ENCODE data around the gene CLMN. TPM values are rescaled to one million over a fixed set of nuclear protein-coding genes. Genes with fewer than 3 reads are reported as not detected.

Gene CLMN
- polyA plus RNA-seq, 2 donors, result 1.6 to 2.3 TPM

DNA sequence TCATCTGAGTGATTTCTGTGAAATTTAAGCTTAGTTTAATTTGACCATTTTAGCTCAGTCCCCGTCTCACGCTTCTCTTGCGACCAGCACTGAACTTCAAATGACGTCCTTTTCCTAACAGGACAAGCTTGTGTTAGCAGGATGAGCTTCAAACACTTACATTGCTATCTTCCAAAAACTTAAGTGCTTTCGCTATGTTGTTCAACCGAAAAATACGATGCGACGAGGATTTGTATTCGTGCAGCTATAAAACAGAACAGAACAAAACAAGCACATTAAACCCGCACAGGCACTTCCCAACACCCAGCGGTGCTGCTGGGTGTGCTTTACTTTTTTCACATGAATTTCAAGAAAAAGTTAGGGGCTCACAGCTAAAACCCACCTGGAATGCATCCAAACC, 98.2 kb downstream of the CLMN start:
- H3K36me3 ChIP-seq (ENCODE audit: control insufficient read depth in 2 of 2, insufficient read depth in 2 of 2, low read length in 1 of 2), result no peaks in the 10 kb centered on the region
- H3K27ac ChIP-seq (ENCODE audit: low read depth in 2 of 2, low read length in 1 of 2), result no peak overlapping the region
- no peaks in the 10 kb centered on the region for H3K9me3 ChIP-seq (ENCODE audit: control insufficient read depth in 2 of 2, insufficient read depth in 1 of 2, low read depth in 1 of 2, low read length in 1 of 2)
- H3K4me3 ChIP-seq (ENCODE audit: low read depth in 1 of 2, low read length in 2 of 2), result no peak overlapping the region
- peaks cover 2% of the 10 kb centered on the region in 2 donors for H3K4me1 ChIP-seq (ENCODE audit: control insufficient read depth in 2 of 2, insufficient read depth in 2 of 2, low read length in 1 of 2)
- WGBS, 2 donors, result 94 to 95% methylated on average over 12 of the region's 12 CpGs
- H3K27me3 ChIP-seq (ENCODE audit: control insufficient read depth in 1 of 2, insufficient read depth in 2 of 2, low read length in 2 of 2), result no peaks in the 10 kb centered on the region

DNA sequence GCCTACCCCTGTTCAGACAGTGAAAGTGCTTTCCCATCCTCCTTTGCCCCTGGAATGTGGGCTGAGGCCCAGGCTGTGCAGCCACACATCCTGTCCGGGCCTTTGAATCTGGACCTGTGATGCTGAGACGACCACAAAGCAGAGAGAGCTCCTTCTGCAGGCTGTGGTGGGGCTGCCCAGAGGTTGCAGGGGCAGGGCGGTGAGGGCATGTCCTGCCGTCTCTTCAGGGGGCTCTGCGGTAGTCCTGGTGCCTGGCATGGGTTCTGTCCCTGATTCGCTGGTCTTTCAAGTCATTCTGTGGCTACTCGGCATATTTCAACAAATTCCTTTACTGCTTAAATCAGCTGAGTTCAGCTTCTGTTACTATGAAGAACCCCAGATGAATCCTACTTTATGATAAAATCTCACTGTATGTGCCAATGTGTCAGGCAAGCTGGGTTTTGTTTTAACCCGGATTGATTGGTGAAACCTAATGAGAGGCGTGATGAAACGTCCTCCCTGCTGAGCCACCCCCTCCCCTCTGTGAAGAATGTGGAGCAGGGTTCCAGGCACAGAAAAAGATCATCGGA, 99.0 kb downstream of the CLMN start:
- Histone ChIP-seq H3K27ac (ENCODE audit: low read depth in 2 of 2, low read length in 1 of 2) (no peak overlapping the region), H3K4me1 (ENCODE audit: control insufficient read depth in 2 of 2, insufficient read depth in 2 of 2, low read length in 1 of 2) (peaks cover 2% of the 10 kb centered on the region in 2 donors), H3K9me3 (ENCODE audit: control insufficient read depth in 2 of 2, insufficient read depth in 1 of 2, low read depth in 1 of 2, low read length in 1 of 2) (no peaks in the 10 kb centered on the region), H3K27me3 (ENCODE audit: control insufficient read depth in 1 of 2, insufficient read depth in 2 of 2, low read length in 2 of 2) (no peaks in the 10 kb centered on the region), H3K4me3 (ENCODE audit: low read depth in 1 of 2, low read length in 2 of 2) (no peak overlapping the region), H3K36me3 (ENCODE audit: control insufficient read depth in 2 of 2, insufficient read depth in 2 of 2, low read length in 1 of 2) (no peaks in the 10 kb centered on the region)
- WGBS, 2 donors, result 77 to 80% methylated on average over 11 of the region's 11 CpGs

DNA sequence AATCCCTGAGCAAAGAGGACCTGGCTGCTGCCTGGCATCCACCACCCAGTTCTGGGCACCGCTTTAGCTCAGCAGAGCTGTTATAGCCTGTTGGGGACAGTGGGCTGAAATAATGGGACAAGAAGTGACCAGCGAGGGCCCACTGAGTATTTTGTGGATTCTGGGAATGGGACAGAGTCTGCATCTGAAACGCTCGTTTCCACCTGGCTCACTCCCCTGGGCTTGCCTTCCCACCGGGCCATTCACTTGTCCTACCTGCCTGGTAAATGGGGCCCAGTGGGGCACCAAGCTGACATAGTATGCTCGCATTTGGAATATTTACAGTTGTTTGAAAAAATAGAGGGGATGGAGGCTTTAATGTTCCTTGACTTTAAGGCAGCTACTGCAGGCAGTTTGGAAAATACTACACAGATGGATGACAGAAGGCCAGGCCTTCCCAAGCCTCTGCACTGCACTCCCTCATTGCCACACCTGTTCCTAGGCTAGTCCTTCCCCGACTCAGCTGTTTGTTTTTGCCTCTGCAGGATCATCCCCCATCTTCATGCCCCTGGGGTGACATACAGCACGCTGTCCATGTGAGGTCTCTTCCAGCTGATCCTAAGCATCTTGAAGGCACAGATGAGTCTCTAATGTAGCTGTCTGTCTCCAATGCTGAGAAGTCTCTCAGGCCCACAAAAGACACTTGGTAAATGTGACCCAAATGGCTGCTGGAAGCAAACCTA, 101.1 kb downstream of the CLMN start:
- Histone ChIP-seq H3K27ac (ENCODE audit: low read depth in 2 of 2, low read length in 1 of 2) (no peak overlapping the region), H3K4me1 (ENCODE audit: control insufficient read depth in 2 of 2, insufficient read depth in 2 of 2, low read length in 1 of 2) (peaks cover 2% of the 10 kb centered on the region in 2 donors), H3K4me3 (ENCODE audit: low read depth in 1 of 2, low read length in 2 of 2) (no peak overlapping the region), H3K9me3 (ENCODE audit: control insufficient read depth in 2 of 2, insufficient read depth in 1 of 2, low read depth in 1 of 2, low read length in 1 of 2) (no peaks in the 10 kb centered on the region), H3K36me3 (ENCODE audit: control insufficient read depth in 2 of 2, insufficient read depth in 2 of 2, low read length in 1 of 2) (no peaks in the 10 kb centered on the region), H3K27me3 (ENCODE audit: control insufficient read depth in 1 of 2, insufficient read depth in 2 of 2, low read length in 2 of 2) (no peaks in the 10 kb centered on the region)
- 89 to 90% methylated on average over 8 of the region's 8 CpGs for WGBS, 2 donors

DNA sequence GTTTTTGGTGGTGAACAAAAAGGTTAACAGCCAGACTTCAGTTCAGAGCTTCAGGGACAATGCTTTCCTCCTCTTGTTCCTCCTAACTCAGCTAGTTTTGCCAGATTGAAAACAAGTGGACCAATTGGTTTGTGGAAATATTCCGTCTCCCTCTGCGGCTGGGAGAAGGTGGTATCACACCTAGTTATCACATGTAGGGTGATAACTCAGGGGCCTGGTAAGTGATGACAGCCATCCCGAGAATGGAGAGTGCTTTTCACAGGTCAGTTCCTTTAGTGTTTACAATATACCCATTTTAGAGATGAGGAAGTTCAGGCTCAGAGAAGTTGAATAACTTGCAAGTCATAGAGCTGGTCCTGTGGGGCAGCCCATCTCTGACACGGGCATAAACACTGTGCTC, 101.7 kb downstream of the CLMN start:
- H3K4me1 ChIP-seq (ENCODE audit: control insufficient read depth in 2 of 2, insufficient read depth in 2 of 2, low read length in 1 of 2), result peaks cover 0 to 2% of the 10 kb centered on the region in 2 donors
- H3K27me3 ChIP-seq (ENCODE audit: control insufficient read depth in 1 of 2, insufficient read depth in 2 of 2, low read length in 2 of 2), result no peaks in the 10 kb centered on the region
- H3K36me3 ChIP-seq (ENCODE audit: control insufficient read depth in 2 of 2, insufficient read depth in 2 of 2, low read length in 1 of 2), result no peaks in the 10 kb centered on the region
- no peak overlapping the region for H3K27ac ChIP-seq (ENCODE audit: low read depth in 2 of 2, low read length in 1 of 2)
- no peak overlapping the region for H3K4me3 ChIP-seq (ENCODE audit: low read depth in 1 of 2, low read length in 2 of 2)
- WGBS, 2 donors, result 89% methylated on average over 4 of the region's 4 CpGs
- H3K9me3 ChIP-seq (ENCODE audit: control insufficient read depth in 2 of 2, insufficient read depth in 1 of 2, low read depth in 1 of 2, low read length in 1 of 2), result no peaks in the 10 kb centered on the region

DNA sequence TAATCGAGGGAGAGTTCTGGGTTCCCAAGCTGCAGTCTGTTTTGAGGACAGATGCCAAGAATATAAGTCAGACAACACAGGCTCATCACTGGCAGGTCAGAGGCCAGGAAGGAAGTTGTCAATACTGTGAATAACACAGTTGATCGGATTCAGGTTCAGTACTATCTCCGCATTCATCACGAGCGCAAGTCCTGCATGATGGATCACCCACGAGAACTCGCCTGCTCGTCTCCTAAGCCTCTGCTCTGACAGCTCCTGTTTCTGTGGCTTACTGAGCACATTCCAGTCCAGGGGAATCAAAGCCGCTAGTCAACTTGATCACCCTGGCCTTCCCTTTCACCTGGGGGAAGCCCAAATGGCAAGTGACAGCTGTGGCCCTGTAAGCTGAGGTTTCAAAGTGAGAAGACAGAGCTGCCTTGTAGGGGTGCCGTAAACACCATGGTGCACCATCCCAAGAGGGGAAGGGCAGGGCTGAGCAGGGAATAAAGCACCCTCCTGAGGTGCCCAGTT, 102.3 kb downstream of the CLMN start:
- Histone ChIP-seq H3K27ac (ENCODE audit: low read depth in 2 of 2, low read length in 1 of 2) (no peak overlapping the region), H3K36me3 (ENCODE audit: control insufficient read depth in 2 of 2, insufficient read depth in 2 of 2, low read length in 1 of 2) (no peaks in the 10 kb centered on the region), H3K9me3 (ENCODE audit: control insufficient read depth in 2 of 2, insufficient read depth in 1 of 2, low read depth in 1 of 2, low read length in 1 of 2) (no peaks in the 10 kb centered on the region), H3K4me1 (ENCODE audit: control insufficient read depth in 2 of 2, insufficient read depth in 2 of 2, low read length in 1 of 2) (peaks cover 0 to 2% of the 10 kb centered on the region in 2 donors), H3K4me3 (ENCODE audit: low read depth in 1 of 2, low read length in 2 of 2) (no peak overlapping the region), H3K27me3 (ENCODE audit: control insufficient read depth in 1 of 2, insufficient read depth in 2 of 2, low read length in 2 of 2) (no peaks in the 10 kb centered on the region)
- WGBS, 2 donors, result 83 to 84% methylated on average over 10 of the region's 10 CpGs

DNA sequence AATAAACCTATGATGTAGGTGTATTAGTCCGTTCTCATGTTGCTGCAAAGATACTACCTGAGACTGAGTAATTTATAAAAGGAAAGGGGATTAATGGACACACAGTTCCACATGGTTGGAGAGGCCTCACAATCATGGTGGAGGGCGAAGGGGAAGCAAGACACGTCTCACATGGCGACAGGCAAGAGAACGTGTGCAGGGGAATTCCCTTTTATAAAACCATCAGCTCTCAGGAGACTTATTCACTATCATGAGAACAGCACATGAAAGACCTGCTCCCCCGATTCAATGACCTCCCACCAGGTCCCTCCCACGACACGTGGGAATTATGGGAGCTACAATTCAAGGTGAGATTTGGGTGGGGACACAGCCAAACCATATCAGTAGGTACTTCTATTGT, 103.7 kb downstream of the CLMN start:
- Histone ChIP-seq H3K27me3 (ENCODE audit: control insufficient read depth in 1 of 2, insufficient read depth in 2 of 2, low read length in 2 of 2) (no peaks in the 10 kb centered on the region), H3K4me3 (ENCODE audit: low read depth in 1 of 2, low read length in 2 of 2) (no peak overlapping the region), H3K4me1 (ENCODE audit: control insufficient read depth in 2 of 2, insufficient read depth in 2 of 2, low read length in 1 of 2) (peaks cover 0 to 2% of the 10 kb centered on the region in 2 donors), H3K36me3 (ENCODE audit: control insufficient read depth in 2 of 2, insufficient read depth in 2 of 2, low read length in 1 of 2) (no peaks in the 10 kb centered on the region), H3K9me3 (ENCODE audit: control insufficient read depth in 2 of 2, insufficient read depth in 1 of 2, low read depth in 1 of 2, low read length in 1 of 2) (no peaks in the 10 kb centered on the region), H3K27ac (ENCODE audit: low read depth in 2 of 2, low read length in 1 of 2) (no peak overlapping the region)
- 85 to 86% methylated on average over 8 of the region's 8 CpGs for WGBS, 2 donors

DNA sequence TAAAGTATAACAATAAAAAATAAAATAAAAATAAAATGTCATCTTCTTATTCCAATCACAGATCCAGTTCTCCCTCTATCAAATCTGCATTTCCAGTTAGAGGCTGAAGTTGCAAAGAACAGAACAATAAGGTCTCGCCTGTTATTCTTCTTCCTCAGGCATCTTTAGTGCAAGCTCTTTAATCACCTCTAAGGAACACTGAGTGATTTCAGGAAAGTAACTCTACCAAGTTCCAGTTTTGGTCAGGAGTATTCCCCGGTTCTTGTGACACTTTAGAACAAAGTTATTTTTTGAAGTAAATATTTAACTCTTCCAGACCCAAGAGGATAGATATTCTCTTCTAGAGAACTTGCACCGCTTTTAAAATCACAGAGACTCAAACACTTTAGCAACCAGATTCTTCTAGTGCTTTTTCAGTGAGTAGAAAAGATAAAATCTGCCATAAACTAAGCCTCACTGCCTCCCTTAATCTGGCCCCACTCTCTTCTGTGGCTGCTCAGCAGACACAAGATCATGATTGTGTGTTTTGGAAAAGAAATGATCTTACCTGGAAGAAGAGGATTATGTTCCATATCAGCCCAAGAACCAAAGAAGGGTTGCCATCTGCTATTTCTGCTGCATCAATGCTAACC, 104.5 kb downstream of the CLMN start:
- no peak overlapping the region for H3K27ac ChIP-seq (ENCODE audit: low read depth in 2 of 2, low read length in 1 of 2)
- peaks cover 0 to 2% of the 10 kb centered on the region in 2 donors for H3K4me1 ChIP-seq (ENCODE audit: control insufficient read depth in 2 of 2, insufficient read depth in 2 of 2, low read length in 1 of 2)
- no peaks in the 10 kb centered on the region for H3K9me3 ChIP-seq (ENCODE audit: control insufficient read depth in 2 of 2, insufficient read depth in 1 of 2, low read depth in 1 of 2, low read length in 1 of 2)
- no peak overlapping the region for H3K4me3 ChIP-seq (ENCODE audit: low read depth in 1 of 2, low read length in 2 of 2)
- 74 to 75% methylated on average over 3 of the region's 3 CpGs for WGBS, 2 donors
- no peaks in the 10 kb centered on the region for H3K27me3 ChIP-seq (ENCODE audit: control insufficient read depth in 1 of 2, insufficient read depth in 2 of 2, low read length in 2 of 2)
- H3K36me3 ChIP-seq (ENCODE audit: control insufficient read depth in 2 of 2, insufficient read depth in 2 of 2, low read length in 1 of 2), result no peaks in the 10 kb centered on the region

DNA sequence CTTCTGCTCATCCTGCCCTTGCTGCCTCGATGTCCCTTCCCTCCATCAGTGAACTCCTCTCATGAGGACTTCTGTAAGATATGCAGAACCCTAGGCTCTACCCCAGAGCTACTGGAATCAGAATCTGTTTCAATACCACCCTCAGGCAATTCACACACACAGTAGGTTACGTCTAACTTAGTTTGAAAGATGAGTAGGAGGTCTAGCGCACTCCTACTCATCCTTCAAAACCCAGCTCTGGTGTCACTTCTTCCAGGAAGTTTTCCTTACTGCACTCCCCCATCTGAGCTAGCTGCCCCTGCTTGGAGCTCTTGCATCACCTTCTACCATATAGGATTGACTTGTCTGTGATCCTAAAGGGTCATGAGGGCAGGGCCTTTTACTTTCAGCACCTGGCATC, 105.9 kb downstream of the CLMN start:
- Histone ChIP-seq H3K27ac (ENCODE audit: low read depth in 2 of 2, low read length in 1 of 2) (no peak overlapping the region), H3K9me3 (ENCODE audit: control insufficient read depth in 2 of 2, insufficient read depth in 1 of 2, low read depth in 1 of 2, low read length in 1 of 2) (no peaks in the 10 kb centered on the region), H3K27me3 (ENCODE audit: control insufficient read depth in 1 of 2, insufficient read depth in 2 of 2, low read length in 2 of 2) (no peaks in the 10 kb centered on the region), H3K36me3 (ENCODE audit: control insufficient read depth in 2 of 2, insufficient read depth in 2 of 2, low read length in 1 of 2) (no peaks in the 10 kb centered on the region), H3K4me1 (ENCODE audit: control insufficient read depth in 2 of 2, insufficient read depth in 2 of 2, low read length in 1 of 2) (peaks cover 0 to 2% of the 10 kb centered on the region in 2 donors), H3K4me3 (ENCODE audit: low read depth in 1 of 2, low read length in 2 of 2) (no peak overlapping the region)
- 93 to 97% methylated on average over 3 of the region's 3 CpGs for WGBS, 2 donors

DNA sequence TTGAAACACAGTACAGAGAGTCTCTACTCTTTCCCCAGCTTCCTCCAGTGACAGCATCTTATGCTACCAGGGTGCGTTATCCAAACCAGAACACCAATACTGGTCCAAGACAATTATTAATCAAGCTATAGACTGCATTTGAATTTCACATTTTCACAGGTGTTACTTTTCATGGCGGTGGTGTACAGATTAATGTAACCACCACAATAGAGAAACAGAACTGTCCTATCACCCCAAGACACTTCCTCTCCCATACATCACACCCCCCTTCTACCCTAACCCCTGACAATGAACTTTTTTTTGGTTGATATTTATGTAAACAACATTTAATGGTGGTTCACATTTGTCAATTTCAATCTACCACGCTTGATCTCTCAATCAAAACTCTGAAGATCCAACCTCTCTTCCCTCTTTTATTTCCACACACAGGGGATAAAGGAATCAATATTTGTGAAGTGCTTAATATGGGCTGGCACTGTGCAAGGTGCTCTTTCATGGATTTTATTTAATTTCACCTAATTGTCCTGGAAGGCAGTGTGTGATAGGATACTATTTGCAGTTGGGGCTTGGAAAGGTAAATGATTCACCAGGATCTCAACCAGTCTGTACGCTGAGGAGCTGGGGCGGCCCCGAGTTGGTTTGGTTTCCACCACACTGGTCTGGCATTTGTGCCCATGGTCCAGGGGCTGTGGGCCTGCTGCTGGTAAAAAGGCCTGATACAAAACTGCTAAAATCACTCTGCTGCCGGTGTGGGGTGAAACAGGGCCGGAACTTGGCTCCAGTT, 107.8 kb downstream of the CLMN start:
- Histone ChIP-seq H3K9me3 (ENCODE audit: control insufficient read depth in 2 of 2, insufficient read depth in 1 of 2, low read depth in 1 of 2, low read length in 1 of 2) (no peaks in the 10 kb centered on the region), H3K4me3 (ENCODE audit: low read depth in 1 of 2, low read length in 2 of 2) (no peak overlapping the region), H3K36me3 (ENCODE audit: control insufficient read depth in 2 of 2, insufficient read depth in 2 of 2, low read length in 1 of 2) (no peaks in the 10 kb centered on the region), H3K27me3 (ENCODE audit: control insufficient read depth in 1 of 2, insufficient read depth in 2 of 2, low read length in 2 of 2) (no peaks in the 10 kb centered on the region), H3K4me1 (ENCODE audit: control insufficient read depth in 2 of 2, insufficient read depth in 2 of 2, low read length in 1 of 2) (no peaks in the 10 kb centered on the region), H3K27ac (ENCODE audit: low read depth in 2 of 2, low read length in 1 of 2) (no peak overlapping the region)
- WGBS, 2 donors, result 87 to 92% methylated on average over 8 of the region's 8 CpGs

Data from esophagus (tissue), 2 donors.